ENCODE results near the gene RAB3C. TPM values are rescaled to one million over a fixed set of nuclear protein-coding genes. Genes with fewer than 3 reads are reported as not detected.

RAB3C gene
- total RNA-seq, 3 donors from 2014 or later, result 0.29 to 6.1 (median 2.6) TPM

DNA sequence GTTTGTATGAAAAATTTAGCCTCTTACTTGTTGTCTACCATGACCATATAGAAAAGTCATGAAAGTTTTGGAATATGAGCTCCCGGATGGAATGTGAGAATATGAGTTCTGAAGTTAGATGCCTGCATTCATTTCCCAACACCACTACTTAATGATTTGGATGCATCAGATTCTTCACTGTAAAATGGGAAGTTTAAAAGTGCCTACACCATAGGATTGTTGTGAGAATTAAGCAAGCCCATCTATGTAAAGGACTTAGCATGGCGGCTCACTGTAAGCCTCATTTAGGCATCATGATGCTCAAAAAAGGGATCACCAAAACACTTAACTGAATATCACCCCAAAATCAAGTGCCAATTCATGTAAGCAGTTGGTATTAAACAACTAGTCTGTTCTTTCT lies 177.3 kb downstream of the RAB3C start:
- no peaks in the 10 kb centered on the region for H3K36me3 ChIP-seq
- peak overlapping the region; percentile 66 to 71 for H3K27ac ChIP-seq
- intact Hi-C loops (cut with DNase I; ENCODE audit: low total_unique reads), result no loop called here
- no peak for DNase-seq (ENCODE audit: low spot score in 2 of 2)
- no peaks in the 10 kb centered on the region for H3K4me1 ChIP-seq
- no peak for TF ChIP-seq POLR2A (IDR thresholded peaks at IDR 0.05)
- H3K4me3 ChIP-seq, result peak overlapping the region in 2 of 3 donors; percentile 29 to 61
- no peaks in the 10 kb centered on the region for H3K27me3 ChIP-seq
- H3K9me3 ChIP-seq, result no peaks in the 10 kb centered on the region

DNA sequence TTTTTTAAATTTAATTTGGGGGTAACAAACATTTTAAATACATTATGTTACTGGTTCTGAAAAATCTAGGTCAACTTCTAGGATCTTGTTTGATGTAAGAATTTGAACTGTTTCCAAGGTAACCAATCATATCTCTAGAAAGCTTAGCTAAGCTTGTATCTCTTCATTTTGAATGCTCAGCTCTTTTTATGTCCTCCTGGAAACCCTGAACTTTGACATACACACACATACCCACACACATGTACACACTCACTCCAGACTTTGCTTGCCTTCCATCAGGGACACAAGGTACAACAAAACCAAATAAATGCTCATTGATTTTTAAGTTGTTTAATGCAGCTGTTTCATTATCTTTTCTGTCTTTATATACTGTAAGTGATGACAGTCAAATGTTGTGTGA lies 178.5 kb downstream of the RAB3C start:
- Histone ChIP-seq H3K36me3 (no peaks in the 10 kb centered on the region), H3K4me1 (no peaks in the 10 kb centered on the region), H3K27me3 (no peaks in the 10 kb centered on the region), H3K9me3 (no peaks in the 10 kb centered on the region), H3K4me3 (no peak overlapping the region), H3K27ac (no peak overlapping the region)
- TF ChIP-seq, protein P1, sequence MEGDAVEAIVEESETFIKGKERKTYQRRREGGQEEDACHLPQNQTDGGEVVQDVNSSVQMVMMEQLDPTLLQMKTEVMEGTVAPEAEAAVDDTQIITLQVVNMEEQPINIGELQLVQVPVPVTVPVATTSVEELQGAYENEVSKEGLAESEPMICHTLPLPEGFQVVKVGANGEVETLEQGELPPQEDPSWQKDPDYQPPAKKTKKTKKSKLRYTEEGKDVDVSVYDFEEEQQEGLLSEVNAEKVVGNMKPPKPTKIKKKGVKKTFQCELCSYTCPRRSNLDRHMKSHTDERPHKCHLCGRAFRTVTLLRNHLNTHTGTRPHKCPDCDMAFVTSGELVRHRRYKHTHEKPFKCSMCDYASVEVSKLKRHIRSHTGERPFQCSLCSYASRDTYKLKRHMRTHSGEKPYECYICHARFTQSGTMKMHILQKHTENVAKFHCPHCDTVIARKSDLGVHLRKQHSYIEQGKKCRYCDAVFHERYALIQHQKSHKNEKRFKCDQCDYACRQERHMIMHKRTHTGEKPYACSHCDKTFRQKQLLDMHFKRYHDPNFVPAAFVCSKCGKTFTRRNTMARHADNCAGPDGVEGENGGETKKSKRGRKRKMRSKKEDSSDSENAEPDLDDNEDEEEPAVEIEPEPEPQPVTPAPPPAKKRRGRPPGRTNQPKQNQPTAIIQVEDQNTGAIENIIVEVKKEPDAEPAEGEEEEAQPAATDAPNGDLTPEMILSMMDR (IDR thresholded peaks at IDR 0.05), result no peak
- no peak for TF ChIP-seq POLR2AphosphoS5 (IDR thresholded peaks at IDR 0.05)
- TF ChIP-seq POLR2A (IDR thresholded peaks at IDR 0.05), result no peak
- intact Hi-C loops (cut with DNase I; ENCODE audit: low total_unique reads), result no loop called here
- no peak for DNase-seq (ENCODE audit: low spot score in 2 of 2)

DNA sequence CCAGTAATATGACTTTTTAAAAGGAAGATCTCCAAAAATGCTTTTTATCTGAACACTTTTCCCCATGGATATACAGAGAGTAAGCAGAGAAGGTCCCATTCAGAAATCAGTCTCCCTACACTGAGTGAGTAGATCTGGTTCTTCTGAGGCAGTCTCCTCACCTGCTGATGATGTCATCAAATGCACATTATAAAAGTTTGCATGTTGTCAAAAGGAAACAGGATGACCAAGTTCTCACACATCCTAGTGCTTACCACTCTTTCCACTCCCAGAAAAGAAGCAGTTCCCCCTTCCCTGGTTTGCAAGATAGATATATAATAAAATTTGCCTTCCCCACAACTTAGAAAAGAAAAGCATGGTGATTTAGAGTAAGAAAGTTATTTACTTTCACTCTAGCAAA lies 180.5 kb downstream of the RAB3C start:
- no peak for TF ChIP-seq POLR2A (IDR thresholded peaks at IDR 0.05)
- TF ChIP-seq POLR2AphosphoS5 (IDR thresholded peaks at IDR 0.05), result no peak
- TF ChIP-seq, protein P1 (IDR thresholded peaks at IDR 0.05), result no peak
- Histone ChIP-seq H3K9me3 (no peaks in the 10 kb centered on the region), H3K4me1 (no peaks in the 10 kb centered on the region), H3K27ac (peak overlapping the region in 1 of 2 donors; percentile 49), H3K27me3 (no peaks in the 10 kb centered on the region), H3K36me3 (no peaks in the 10 kb centered on the region), H3K4me3 (no peak overlapping the region)
- DNase-seq (ENCODE audit: low spot score in 2 of 2), result no peak
- intact Hi-C loops (cut with DNase I; ENCODE audit: low total_unique reads), result no loop called here

- Histone ChIP-seq H3K27me3 (no peaks in the 10 kb centered on the region), H3K36me3 (no peaks in the 10 kb centered on the region), H3K4me3 (no peak overlapping the region), H3K9me3 (no peaks in the 10 kb centered on the region), H3K27ac (peak overlapping the region; percentile 14 to 49), H3K4me1 (no peaks in the 10 kb centered on the region)
- TF ChIP-seq POLR2AphosphoS5 (IDR thresholded peaks at IDR 0.05), result peak in 1 of 3 donors; percentile 49
- TF ChIP-seq POLR2A (IDR thresholded peaks at IDR 0.05), result no peak
- TF ChIP-seq, protein P1 (IDR thresholded peaks at IDR 0.05), result no peak
- intact Hi-C loops (cut with DNase I; ENCODE audit: low total_unique reads), result no loop called here
- peak in 1 of 2 donors; percentile 41 for DNase-seq (ENCODE audit: low spot score in 2 of 2)
Observed at GRCh38 chr5:58764199-58764598, 181.3 kb downstream of the RAB3C start.

DNA sequence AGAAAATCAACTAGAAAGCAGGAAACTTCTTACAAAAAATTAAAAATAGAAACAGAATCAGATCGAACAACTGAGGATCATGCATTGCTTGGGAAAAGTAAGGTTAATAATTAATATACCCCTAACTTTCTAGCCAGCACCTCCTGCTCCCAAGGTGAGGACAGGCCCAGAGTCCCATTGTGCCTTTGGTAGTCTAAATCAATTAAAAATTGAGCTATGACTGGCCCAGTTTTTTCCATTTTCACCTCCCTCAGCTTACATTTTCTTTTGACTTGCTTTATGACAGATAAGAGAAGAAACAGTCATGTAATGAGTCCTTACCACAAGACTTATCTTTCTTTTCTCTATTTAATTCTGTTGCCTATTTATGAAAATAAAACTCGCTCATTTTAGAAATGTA lies 182.2 kb downstream of the RAB3C start:
- Histone ChIP-seq H3K4me3 (no peak overlapping the region), H3K27me3 (no peaks in the 10 kb centered on the region), H3K4me1 (no peaks in the 10 kb centered on the region), H3K27ac (no peak overlapping the region), H3K9me3 (no peaks in the 10 kb centered on the region), H3K36me3 (no peaks in the 10 kb centered on the region)
- TF ChIP-seq POLR2A (IDR thresholded peaks at IDR 0.05) (no peak), POLR2AphosphoS5 (IDR thresholded peaks at IDR 0.05) (no peak)
- TF ChIP-seq, protein P1 (IDR thresholded peaks at IDR 0.05), result no peak
- no peak for DNase-seq (ENCODE audit: low spot score in 2 of 2)
- intact Hi-C loops (cut with DNase I; ENCODE audit: low total_unique reads), result no loop called here

DNA sequence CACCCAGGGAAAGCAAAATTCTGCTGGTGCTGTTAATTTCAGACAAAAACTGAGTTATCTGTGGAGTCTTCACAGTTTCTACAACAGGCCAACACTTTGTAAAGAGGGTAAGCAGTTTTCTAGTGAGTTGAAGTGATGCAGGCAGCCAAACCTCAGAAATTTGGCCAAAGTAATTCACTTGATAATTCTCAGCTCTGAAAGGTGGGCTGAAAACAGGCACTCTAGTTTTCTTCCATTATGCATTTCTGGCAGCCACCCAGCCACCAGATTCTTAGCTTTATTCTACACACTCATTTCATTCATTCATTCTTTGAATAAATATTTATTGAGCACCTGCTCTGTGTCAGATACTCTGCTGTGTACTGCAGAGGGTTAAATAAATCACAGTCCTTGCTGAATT lies 184.2 kb downstream of the RAB3C start:
- Histone ChIP-seq H3K4me3 (no peak overlapping the region), H3K27me3 (no peaks in the 10 kb centered on the region), H3K36me3 (no peaks in the 10 kb centered on the region), H3K9me3 (no peaks in the 10 kb centered on the region), H3K4me1 (no peaks in the 10 kb centered on the region), H3K27ac (no peak overlapping the region)
- intact Hi-C loops (cut with DNase I; ENCODE audit: low total_unique reads), result no loop called here
- DNase-seq (ENCODE audit: low spot score in 2 of 2), result no peak
- TF ChIP-seq, protein P1 (IDR thresholded peaks at IDR 0.05), result no peak
- no peak for TF ChIP-seq POLR2AphosphoS5 (IDR thresholded peaks at IDR 0.05)
- no peak for TF ChIP-seq POLR2A (IDR thresholded peaks at IDR 0.05)

All from breast epithelium (tissue), 4 donors.